Hippocampal formation (tissue), 2 donors: ENCODE data around the gene PEX14.

Source experiments
- DNase-seq, 2 donors: peaks; one replicate each; lab custom pipeline; 2025; lab: John Stamatoyannopoulos, UW

The PEX14 gene

DNA sequence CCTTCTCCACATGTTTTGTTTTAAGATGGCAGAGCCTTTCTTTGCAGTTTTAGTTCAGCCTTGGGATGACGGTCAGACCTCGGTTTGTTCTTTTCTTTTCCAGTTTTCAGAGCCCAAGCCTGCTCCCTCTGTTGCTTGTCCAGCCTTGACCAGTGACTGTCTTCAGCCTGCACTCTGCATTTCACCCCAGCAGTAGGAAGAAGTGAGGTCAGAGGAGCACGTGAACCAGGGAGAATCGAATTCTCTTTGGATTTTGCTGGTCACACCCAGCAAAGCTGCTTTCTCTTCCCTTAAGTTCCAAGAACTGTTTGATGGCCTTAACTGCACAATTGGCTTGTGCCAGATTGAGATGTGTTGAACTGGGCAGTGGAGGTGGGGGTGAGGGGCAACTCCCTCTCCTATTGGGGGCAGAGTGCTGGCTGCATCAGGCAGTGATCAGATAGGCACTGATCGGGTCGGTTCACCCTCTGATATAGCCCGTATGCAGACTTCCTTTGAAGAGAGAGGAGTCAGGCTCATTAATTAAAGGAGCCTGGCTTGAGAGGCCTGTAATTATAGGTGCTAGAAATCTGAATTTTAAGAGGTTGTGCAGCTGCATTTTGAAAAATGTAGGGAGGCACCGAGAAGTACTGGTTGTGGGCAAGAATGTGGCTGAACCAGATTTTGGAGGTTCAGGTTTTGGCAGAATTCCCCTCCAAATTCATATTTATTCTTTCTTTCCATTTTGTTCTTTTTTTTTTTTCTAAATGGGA, 42.4 kb downstream of the PEX14 start:
- DNase-seq: no peak

DNA sequence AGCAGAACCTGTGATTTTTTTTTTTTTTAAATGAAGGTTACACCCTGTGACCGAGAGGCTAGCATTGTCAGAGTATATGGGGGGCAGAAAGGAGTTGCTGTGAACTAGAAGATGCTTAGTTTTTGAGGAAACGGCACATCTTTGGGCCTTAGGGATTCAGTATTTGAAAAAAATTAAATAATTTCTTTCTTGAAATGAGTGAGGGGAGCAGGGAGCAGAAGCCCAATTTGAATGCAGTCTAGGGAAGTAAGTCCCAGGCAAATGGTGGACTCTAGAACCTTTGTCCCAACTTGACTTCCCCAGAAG, 42.9 kb downstream of the PEX14 start:
- no peak for DNase-seq

DNA sequence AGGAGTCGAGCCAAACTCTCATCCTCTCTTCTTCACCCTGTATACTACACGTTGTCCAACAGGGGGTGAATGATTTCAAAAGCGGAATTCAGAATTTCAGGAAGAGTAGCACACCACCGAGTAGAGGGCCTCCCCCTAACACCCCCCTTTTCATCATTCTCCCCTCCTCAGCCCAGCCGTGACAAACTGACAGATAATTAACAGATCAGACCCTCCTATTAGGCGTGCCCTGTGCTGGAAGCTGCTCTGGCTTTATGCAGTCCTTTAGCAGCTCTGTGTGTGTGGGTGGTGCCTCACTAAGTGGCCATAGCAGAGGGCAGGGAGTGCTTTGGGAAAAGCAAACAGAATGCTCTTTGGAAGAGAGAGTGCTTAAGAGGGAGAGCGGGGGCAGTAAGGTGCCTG, 44.3 kb downstream of the PEX14 start:
- DNase-seq: no peak

DNA sequence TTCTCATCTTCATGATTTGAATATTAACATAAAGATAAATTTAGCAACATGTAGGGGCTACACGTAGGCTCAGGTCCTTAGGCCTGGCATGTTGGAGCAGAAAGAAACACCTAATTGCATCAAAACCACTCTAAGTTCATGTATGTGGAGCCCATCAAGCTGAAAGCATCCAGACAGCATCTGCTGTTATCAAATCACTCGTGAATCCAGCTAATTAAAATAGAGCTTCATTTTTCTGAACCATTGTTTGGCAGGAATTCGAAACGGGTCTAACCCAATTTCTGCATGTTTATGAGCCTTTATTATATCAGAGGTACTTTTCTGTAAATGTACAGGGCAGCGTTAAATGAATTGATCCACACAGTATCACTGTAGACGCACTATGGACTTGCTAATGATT, 45.7 kb downstream of the PEX14 start:
- no peak for DNase-seq

DNA sequence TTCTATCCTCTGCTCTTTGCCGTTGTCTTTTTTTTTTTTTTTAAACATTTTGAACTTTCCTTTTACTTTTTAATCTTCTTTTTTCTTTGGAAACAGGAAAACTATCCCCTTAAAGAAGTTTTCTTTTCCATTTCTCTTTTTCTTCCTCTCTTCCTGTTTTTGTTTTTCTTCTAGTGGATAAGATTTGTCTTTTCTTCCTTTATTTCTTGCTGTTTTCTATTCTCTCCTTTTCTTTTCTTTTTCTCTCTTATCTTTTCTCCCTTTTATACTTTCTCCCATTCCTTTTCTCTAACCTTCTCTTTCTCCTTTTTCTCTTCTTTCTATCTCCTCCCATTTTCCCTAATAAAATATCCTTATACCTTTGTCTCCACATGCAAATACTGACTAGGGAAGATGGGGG, 46.2 kb downstream of the PEX14 start:
- DNase-seq: no peak

DNA sequence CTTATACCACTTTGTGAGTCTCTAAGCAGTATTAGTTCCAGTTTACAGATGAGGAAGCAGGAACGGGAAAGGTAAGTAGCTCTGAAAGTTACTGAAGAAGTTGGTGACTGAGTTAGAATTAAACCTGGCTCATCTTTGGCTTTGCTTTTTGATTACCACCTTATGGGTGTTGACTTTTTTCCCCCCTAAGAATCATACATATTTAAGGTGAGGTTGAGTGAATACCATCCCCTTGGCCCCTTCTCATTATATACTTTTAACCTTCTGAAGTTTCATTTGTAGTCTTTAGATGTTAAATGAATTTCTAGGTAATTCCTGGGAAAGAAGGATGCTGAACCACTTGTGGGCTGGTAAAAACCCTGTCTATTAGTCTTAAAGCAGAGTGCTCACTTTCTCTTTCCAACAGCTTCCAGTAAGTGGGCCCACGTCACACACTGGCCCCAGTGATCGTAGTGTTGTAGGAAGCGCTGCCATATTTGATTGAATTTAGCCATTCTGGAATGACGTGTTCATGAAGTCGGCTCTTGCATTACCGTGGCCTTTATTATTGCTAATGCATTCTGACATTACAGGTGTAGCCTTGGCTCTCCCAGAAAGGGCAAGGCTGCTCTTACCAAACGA, 46.9 kb downstream of the PEX14 start:
- no peak for DNase-seq

DNA sequence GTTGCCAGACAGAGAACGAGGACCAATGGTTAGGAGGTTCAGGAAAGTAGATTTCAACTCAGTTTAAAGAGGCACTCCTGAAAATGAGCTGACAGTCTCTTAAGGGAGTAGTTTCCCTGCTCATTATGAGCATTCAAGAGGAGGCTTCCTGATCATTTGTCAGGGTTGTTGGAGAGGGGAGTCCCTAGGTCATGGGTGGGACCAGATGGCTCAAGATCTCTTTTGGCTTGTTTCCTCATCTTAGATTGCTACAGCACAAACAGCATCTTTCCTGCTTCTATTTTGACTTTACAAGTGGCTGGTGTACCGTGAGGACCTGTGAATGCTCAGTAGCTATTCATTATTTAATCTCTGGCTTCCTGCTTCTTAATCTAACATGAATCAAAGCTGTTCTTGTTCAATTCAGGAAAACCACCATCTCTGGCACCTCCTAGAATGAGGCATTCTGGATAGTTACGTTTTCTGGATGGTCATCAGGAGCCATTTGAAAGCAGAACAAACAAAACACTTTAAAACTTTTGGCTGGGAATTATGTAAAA, 47.6 kb downstream of the PEX14 start:
- no peak for DNase-seq

DNA sequence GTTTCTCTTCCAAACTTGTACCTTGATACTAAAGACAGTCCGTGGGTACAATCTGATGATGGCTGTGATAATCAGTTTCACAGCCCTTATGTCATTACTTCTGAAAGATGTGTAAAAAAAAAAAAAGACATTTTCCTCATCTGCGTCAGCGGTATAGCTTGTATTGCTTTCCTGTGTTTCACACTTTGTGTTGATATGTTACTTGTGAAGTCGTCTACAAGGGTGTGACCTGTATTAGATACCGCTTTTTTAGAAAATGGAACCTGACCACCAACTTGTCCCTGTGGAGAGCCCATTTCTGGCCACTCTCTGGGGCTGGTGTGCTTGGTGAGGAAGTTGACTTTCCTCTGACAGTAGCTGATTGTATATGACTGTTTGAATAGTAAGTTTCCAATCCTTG, 50.5 kb downstream of the PEX14 start:
- no peak for DNase-seq

DNA sequence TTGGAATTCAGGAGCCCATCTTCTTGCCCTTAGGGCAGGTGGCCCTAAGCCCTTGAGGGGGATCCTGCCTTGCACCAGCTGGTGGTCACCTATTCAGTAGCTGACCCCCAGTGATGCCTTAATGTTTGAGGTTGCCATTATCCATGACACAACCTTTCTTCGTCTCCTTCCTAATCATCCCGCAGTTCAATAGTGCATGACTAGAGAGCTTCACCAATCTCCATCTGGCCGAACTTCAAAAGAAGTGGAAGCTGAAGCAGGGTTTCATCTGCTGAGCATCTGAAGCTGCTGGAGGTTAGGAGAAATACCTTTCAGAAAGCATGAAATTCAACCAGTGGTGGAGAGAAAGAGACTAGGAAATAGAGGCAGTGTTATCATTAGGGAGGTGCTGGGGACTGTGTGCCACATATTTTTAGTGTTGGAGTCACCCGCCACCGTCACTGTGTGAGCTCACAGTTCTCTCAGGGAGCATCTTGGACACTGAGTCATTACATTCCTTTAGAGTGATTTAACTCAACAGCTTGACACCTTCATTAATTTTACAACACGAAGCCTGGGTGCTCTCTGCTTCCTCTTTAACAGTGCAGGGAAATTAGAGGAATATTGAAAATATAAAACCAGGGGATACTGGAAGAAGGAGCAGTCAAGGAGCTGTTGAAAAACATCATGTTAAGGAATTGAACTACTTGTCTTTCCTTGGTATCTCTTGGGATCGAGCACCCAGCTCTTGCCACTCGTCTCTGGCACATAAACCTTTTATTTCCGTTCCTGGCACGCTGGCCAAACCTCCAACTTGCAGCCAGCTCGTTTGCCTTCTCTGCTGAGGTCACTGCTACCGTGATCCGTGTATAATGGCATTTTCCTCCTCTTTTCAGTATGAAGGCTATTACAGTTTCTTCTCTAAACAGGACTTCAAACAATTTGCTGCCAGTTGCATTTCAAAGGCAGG, 53.6 kb downstream of the PEX14 start:
- no peak for DNase-seq

DNA sequence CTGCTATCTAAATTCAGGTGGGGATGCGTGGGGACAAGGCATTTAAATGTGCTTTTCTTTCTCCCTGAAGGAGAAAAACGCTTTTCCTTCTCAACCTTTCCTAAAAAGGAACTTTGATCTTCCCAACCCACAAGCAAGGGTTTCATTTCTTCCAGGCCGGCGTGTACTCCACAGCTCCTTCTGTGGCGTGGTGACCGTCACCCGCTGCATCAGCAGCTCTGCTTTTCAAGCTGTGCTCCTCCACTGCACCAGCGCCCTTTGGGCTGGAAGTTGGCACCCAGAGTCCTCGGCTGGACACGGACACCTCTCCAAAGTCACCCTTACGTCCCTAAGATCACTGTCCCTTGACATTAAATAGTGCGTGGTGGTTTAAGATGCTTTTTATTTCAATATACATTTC, 54.3 kb downstream of the PEX14 start:
- DNase-seq: no peak

DNA sequence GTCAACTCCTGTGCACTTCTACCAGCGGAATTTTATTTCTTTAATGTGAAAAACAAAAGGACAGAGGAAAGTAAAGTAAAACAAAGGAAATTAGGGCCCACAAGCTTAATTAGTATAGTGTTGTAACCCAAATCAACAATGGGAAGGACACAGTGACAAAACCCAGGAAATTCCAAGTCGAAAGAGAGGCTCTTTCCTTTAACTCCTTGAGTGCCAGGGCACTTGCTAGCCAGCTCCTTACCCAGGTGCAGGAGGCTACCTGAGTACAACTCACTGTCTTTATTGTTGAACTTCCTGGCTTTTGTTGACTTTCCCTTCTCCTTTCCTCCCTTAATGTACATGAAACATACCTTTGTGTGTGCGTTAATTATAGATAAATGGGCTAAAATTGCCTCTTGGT, 55.0 kb downstream of the PEX14 start:
- no peak for DNase-seq

DNA sequence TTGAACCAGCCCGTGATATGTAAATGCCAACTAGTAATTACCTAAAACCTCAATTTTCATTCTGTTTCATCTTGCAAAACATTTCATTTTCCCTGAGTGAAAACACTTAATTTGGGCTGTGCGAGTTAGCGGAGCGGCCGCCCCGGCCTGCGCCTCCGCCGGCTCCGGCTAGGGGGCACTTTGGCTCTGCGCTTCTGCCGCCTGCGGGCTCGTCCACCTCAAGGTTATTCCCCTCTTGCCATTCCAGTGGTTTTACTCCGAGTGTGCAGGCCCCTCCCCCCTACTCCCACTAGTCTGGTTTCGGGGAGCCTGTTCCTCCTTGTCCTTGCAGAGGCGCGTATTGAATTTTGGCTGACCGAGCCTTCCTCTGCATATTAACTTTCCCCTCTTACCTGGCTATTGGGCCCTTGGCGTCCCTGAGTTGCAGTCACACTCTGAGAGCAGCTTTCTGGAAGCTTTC, 55.6 kb downstream of the PEX14 start:
- DNase-seq: no peak

DNA sequence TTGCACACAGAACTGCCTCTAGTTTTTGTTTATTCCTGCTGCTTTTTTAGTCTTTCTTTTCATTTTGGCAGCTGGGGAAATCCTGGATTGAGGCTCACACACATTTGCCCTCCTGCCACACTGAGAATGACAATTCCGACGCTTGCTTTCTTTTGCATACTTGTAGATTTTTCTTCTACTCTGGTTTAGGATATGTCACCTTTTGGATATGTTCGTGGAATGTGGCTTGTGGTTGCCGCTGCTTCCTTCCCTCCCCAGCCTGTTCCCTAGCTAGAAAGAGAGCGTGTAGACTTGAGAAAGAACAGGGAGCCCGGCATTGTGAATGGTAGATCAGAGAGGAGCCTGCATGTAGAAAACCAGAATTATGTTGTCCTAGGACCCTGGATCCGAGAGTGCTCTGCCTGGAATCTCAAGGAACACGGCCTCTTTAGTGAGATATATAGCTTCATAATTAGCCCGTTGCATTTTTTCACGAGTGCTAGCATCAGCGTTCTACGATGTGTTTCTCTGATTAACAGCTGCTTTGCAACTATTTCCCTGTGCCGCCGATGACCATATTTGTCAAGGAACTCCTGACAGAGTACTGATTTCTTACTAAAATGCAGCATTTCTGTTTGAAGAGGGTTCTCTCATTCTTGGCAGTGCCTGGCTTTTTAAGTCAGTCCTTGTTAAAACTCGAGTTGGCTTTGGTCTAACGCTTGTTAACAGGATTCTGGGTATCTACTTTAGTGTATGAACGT, 56.2 kb downstream of the PEX14 start:
- DNase-seq: no peak

DNA sequence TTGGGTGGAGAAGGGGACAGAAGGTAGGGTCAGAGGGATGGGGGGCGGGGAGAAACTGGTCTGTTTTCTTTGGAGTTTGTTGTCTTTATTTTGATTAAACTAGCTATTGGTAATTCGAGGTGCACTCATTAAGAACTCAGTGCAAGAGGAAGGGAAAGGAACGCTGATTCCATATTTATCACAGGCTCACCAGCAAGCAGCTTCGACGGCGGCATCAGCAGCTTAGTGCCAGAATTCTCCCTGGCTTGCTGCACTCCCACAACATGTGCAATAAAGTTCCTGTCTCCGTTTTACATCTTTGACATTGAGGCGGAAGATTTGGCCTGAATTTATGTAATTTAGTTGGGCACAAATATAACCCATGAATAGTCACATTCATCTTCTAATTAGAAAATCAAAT, 57.6 kb downstream of the PEX14 start:
- no peak for DNase-seq

DNA sequence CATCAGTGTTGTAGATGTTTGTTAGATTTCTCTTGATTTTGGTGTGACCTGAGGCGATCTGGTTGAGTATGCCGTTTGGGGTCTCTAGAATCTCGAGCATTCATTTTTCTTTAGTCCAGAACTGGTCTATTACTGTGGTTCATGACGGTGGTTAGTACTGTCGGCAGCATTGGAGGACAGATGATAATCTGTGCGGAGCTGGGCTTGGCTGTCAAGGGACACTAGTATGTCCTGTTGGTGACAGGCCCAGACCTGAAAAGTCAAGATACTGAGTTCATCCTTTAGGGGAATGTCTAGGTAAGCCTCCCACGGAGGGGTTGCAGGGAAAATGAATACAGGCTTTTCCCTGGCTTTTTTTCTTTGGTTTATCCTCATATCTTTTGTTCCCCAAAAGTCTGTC, 59.8 kb downstream of the PEX14 start:
- DNase-seq: no peak

DNA sequence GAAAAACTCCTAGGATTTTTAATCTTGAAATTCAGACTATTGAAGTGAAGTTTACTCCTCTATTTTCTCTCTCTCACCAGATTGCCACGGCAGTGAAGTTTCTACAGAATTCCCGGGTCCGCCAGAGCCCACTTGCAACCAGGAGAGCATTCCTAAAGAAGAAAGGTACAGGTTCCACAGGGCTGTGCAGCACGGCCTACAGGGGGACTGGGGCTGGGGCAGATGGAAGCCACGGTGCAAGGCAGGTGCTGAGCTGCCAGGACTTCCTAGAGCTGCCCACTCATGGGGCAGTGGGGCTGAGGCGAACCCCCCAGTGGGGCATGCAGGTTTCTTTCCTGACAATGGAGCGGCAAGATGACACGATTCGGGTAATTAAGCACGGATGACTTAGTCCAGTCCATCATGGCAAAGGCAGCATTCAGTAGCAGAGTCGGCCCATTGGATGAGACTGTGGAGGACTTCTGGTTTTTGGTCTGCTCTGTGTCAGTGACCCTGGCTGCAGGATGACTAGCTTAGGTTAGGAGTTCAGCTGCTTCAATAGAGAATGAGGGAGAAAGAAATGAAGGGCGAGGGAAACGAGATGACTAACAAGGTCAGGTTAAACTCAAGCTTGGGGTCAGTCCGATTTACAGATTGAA, 61.5 kb downstream of the PEX14 start:
- DNase-seq: no peak

DNA sequence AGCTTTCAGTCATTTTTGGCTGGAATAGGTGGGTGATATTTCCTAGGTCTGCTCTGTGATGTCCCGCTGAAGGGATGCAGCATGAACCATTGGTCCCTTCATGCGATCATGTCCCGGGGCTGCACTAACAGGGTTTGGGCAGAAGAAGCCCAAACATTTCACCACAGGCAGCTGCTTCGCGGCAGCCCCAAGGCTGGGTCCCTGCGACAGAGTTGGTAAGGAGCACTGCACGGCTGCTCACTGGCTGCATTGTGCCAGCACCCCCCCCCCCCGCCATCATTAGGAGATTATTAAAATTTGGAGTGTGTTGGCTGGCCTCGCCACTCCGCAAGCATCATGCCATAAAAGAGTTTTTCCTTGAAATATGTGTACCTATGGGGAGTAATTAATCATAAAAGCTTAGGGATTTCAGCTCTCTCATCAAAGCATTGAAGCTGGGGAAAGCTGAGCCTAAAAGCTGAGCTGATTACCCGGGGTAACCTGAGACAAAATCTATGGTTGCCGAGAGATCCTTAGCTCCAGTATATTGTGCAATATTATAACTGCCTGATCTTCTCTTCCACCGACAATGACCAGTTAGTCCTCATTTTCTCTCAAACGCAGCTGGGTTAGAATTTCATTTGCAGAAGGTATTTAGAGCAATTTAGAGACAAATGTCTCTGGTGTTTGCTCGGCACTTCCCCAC, 62.5 kb downstream of the PEX14 start:
- DNase-seq: no peak

DNA sequence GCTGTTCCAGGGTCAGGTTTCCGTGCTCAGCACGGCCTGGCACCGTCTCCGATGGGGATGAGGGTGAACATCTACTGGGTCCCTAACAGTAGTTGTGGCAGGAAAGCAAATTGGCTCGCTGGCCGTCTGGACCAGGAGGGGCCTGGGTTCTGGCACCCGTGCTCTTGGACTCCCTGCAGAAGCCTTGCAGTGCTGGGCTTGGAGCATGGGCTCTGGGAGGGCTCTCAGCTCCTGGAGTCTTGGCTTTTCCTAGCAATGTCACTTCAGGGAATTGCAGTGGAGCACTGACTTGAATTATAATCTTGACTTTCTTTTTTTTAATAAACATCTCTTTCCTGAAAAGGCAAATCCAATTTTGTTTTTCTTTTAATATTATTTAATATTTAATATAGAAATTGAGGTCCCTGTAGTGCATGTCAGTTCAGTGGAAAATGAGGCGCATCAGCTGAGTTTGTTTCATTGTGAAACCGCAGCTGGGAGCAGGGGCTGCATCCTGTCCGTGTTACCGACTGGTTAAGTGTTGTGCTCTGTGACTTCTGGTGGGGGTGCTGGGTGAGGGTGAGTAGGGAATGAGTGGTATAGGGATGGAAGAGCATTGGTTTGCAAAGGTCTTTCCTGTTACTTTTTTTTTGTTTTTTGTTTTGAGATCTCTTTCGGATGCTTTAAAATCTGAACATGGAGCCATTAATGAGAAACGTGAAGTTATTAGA, 64.1 kb downstream of the PEX14 start:
- no peak for DNase-seq

DNA sequence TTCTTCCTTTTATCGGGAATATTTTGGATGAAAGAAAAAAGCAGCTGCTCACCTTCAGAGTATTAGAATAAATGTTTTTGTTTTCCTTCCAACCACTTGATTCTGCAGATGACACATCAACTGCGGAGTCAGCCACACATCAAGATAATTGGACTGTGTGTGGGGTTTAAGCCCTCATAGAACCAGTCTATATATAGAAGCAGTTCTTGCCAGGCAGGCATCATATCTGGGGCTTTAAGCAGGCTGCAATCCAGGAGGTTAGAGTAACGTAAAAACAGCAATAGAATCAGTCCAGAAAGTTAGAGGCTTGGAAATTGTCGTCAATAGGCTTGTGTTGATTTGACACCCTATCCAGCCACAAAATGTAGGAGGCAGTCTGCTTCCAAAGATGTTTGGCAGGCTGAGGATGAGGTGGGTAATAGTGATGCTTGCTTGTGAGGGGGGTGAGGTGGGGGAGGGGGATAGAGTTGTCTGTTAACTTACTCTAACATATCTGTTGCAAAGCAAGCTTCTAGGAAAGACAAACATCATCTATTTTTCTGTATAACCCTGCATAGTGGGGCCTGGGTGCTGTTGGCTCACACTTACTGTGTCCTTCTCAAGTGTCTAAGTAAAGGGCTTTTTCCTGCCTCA, 64.8 kb downstream of the PEX14 start:
- no peak for DNase-seq
